Globus pallidus (tissue), 1 donor: ENCODE data around the gene OR14J1.
"Not testable (repeated sequence)": the region's sequence is repeated elsewhere in the genome, so short reads cannot be mapped to it uniquely, and the experiment has no call there.

Experiments used
- DNase-seq: peaks from one replicate; pipeline ENCODE4 v3.0.0-alpha.2; 2015; ENCODE audit warnings: low spot score

Gene OR14J1

DNA sequence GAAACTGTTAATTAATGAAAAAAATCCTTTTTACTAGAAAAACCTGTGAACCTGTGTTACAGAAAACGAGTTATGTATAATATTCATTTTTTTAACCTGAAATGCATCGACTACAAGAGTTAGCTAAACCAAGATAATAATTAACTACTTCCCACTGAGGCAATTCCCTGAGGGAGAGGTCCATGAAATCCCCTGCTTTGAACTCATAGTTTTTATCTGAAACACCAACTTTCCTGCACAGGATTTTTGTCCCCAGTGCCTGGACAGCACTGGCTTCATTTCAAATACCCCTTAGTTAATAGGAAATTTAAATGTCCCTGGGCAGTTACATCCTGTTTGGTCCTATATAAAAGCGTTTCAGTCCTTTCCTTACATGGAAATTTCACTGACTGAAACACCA, at the start of gene OR14J1:
Gene OR14J1, plus strand, starts transcription at position 386 of the 400 bp plus-strand sequence. CDS start 4,989 bp downstream, outside the sequence.
- no peak for DNase-seq

- no peak for DNase-seq
Measured at GRCh38 chr6:29251736-29252135, 49.8 kb upstream of the OR14J1 start.

- no peak for DNase-seq
Measured at GRCh38 chr6:29255530-29255929, 46.0 kb upstream of the OR14J1 start.

GRCh38 chr6:29259721-29260120, 41.8 kb upstream of the OR14J1 start:
- no peak for DNase-seq

- DNase-seq = no peak
Measured at GRCh38 chr6:29263001-29263400, 38.5 kb upstream of the OR14J1 start.

GRCh38 chr6:29294499-29294914, 7.0 kb upstream of the OR14J1 start:
- no peak for DNase-seq

DNA sequence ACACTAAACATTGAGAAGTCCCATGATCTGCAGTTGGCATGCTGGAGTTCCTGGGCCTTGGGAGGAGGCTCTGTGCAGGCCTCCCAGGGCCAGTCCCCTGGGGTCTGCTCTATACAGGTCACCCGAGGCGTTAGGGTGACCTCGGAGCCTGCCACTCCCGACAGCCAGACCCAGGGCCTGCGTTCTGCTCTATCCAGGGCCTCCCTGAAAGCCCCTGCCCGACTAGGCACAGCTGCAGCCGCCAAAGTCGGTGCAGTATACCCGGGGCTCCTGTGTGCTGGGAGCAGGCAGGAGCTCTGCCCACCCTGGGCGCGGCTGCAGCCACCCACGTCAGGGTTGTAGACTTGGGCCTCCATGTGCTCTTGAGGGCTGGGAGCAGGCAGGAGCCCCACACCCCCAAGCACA, 6.3 kb upstream of the OR14J1 start:
- DNase-seq = no peak

- DNase-seq = no peak
Measured at GRCh38 chr6:29295623-29296022, 5.9 kb upstream of the OR14J1 start.

- DNase-seq = no peak
Measured at GRCh38 chr6:29319931-29320330, 18.4 kb downstream of the OR14J1 start.

- DNase-seq = not testable (repeated sequence)
Measured at GRCh38 chr6:29323332-29323731, 21.8 kb downstream of the OR14J1 start.

DNA sequence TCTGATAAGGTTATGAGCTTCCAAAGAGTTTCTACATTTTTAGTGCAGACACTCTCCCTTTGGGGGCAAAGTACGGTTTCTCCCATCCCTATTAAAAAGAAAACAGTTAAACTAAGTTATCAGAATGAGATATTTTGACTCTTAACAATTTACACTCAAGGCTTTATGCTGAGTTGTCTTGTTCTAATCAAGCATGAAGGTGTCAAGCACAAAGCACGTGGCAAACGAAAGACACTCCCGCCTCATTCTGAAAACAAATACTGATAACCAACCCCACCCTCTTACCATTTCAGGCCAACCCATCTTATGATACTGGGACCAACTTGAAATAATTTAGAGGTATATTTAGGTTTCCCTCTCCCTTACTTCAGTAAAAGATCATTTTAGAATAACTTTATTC, 24.3 kb downstream of the OR14J1 start:
- no peak for DNase-seq

- DNase-seq = no peak
Measured at GRCh38 chr6:29332676-29333075, 31.2 kb downstream of the OR14J1 start.

DNA sequence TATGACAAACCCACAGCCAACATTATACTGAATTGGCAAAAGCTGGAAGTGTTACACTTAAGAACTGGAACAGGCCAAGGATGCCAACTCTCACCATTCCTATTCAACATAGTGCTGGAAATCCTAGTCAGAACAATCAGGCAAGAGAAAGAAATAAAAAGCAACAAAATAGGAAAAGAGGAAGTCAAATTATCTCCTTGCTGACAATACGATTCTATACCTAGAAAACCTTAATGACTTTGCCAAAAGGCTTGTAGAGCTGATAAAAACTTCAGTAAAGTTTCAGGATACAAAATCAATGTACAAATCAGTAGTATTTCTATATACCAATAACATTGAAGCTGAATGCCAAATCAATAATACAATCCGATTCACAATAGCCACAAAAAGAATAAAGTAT, 34.8 kb downstream of the OR14J1 start:
- DNase-seq = no peak

DNA sequence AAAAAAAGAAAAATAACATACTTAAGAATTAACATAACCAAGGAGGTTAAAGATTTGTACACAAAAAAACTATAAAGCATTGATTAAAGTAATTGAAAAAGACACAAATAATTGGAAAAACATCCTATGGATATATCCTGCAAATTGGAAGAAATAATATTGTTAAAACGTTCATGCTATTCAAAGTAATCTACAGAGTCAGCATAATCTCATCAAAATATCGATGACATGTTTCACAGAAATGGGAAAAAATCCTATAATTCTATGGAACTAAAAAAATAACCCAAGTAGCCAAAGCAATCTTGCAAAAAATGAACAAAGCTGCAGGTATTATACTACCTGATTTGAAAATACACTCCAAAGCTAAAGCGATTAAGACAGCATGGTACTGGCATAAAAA, 43.9 kb downstream of the OR14J1 start:
- DNase-seq = no peak

- DNase-seq = not testable (repeated sequence)
Measured at GRCh38 chr6:29349348-29349747, 47.8 kb downstream of the OR14J1 start.

GRCh38 chr6:29354980-29355379, 53.5 kb downstream of the OR14J1 start:
- DNase-seq = no peak

DNA sequence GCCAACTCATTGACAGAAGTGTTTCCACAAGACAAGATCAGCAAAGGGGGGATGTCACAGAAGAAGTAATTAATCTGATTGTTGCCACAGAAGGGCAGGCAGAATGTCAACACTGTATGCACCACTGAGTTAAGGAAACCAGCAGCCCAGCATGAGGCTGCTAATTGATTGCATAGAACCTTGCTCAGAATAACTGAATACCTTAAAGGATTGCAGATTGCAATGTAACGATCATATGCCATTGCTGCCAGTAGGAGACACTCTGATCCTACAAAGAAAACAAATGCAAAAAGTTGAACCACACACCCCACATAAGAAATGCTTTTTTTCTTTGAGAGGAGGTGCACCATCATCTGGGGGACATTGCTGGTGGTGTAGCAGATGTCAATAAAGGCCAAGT, 54.1 kb downstream of the OR14J1 start:
- no peak for DNase-seq
